MCF 10A (cell line): Measurements from ENCODE around the gene BTF3. TPM values are rescaled to one million over a fixed set of nuclear protein-coding genes. Genes with fewer than 3 reads are reported as not detected.
"Not testable (repeated sequence)": the region's sequence is repeated elsewhere in the genome, so short reads cannot be mapped to it uniquely, and the experiment has no call there.

Experiments used
- BruUV-seq: library from RNA; stranded (reverse); fragments of 400-500 nt; replicated peaks from 2 replicates; lab custom pipeline; 2021; lab: Mats Ljungman, UMichigan
- CTCF ChIA-PET: fragments of 300-600 bp; sonication (Branson Sonifier 250); formaldehyde crosslinking; extraction: SDS; loops from one replicate; lab custom pipeline; 2021; ENCODE audit warnings: antibody characterized with exemption, inconsistent platforms; lab: Yijun Ruan, JAX
- POLR2A ChIA-PET: fragments of 300-600, 350-650 bp; sonication (Branson Sonifier 250); formaldehyde crosslinking; extraction: SDS; loops from one replicate; lab custom pipeline; 2020; ENCODE audit warnings: antibody characterized with exemption, inconsistent platforms; lab: Yijun Ruan, JAX
- DNase-seq: peaks from one replicate; pipeline ENCODE4 v3.0.0-alpha.2; 2018; ENCODE audit not compliant: unreplicated experiment
- H3K27ac Mint-ChIP-seq: one replicate; pipeline ENCODE4 v1.8.0; 2022; ENCODE audit warnings: mild to moderate bottlenecking, low read depth, mixed read lengths; ENCODE audit not compliant: unreplicated experiment
- H3K27me3 Mint-ChIP-seq: one replicate; pipeline ENCODE4 v1.8.0; 2022; ENCODE audit warnings: mixed read lengths; ENCODE audit not compliant: insufficient read depth, unreplicated experiment
- H3K36me3 Mint-ChIP-seq: one replicate; pipeline ENCODE4 v1.8.0; 2022; ENCODE audit warnings: mild to moderate bottlenecking, moderate library complexity, mixed read lengths; ENCODE audit not compliant: insufficient read depth, unreplicated experiment
- H3K4me1 Mint-ChIP-seq: one replicate; pipeline ENCODE4 v1.8.0; 2022; ENCODE audit warnings: mixed read lengths; ENCODE audit not compliant: insufficient read depth, unreplicated experiment
- H3K4me3 Mint-ChIP-seq: one replicate; pipeline ENCODE4 v1.8.0; 2022; ENCODE audit warnings: mild to moderate bottlenecking, moderate library complexity, mixed read lengths; ENCODE audit not compliant: unreplicated experiment
- H3K9me3 Mint-ChIP-seq: one replicate; pipeline ENCODE4 v1.8.0; 2022; ENCODE audit warnings: mixed read lengths; ENCODE audit not compliant: unreplicated experiment
- CTCF ChIP-seq: fragments of 200-600 bp; IDR thresholded peaks from one replicate; pipeline ENCODE4 v1.8.0; 2022; ENCODE audit warnings: antibody characterized with exemption, mild to moderate bottlenecking; ENCODE audit not compliant: unreplicated experiment
- intact Hi-C: fragments of 100-400 bp; cut with micrococcal nuclease; formaldehyde crosslinking; loops from 2 replicates; pipeline ENCODE4 v1.14.1; 2022
- total RNA-seq: library from RNA; stranded (reverse); gene quantifications from 2 replicates; pipeline ENCODE4 v1.2.3, GENCODE V29; 2022

Gene BTF3
- total RNA-seq, 1 experiment from 2014 or later: 946 TPM

- peak; percentile 70 for TF ChIP-seq CTCF
- no peaks in the 10 kb centered on the region for H3K9me3 Mint-ChIP-seq
- no peak overlapping the region for H3K27ac Mint-ChIP-seq
- H3K36me3 Mint-ChIP-seq: no peaks in the 10 kb centered on the region
- peaks cover 5% of the 10 kb centered on the region for H3K4me1 Mint-ChIP-seq
- DNase-seq: peak; percentile 85
- CTCF ChIA-PET: interaction anchor here (0.5 to 2.6 kb wide), 20 partner anchors 9 to 371 kb away, joined by 3 to 27 read pairs (median 4); partner anchors contain the start of gene BTF3
- H3K27me3 Mint-ChIP-seq: no peaks in the 10 kb centered on the region
- no TSS peak for BruUV-seq
- no peak overlapping the region for H3K4me3 Mint-ChIP-seq
- POLR2A ChIA-PET: interaction anchor here (0.5 to 3.9 kb wide), 8 partner anchors 19 to 285 kb away, joined by 3 to 27 read pairs (median 3); partner anchors contain the start of genes BTF3 and TMEM174
- intact Hi-C loops: loop anchor here (1.0 to 10.0 kb wide), 4 partner anchors 42 to 532 kb away; partner anchors contain the start of gene FCHO2
Measured at GRCh38 chr5:73454379-73455036, 43.7 kb upstream of the BTF3 start.

GRCh38 chr5:73456462-73456861, 41.8 kb upstream of the BTF3 start:
- not testable (repeated sequence) for DNase-seq, H3K4me3 Mint-ChIP-seq, H3K9me3 Mint-ChIP-seq, H3K36me3 Mint-ChIP-seq, H3K27me3 Mint-ChIP-seq, H3K27ac Mint-ChIP-seq, H3K4me1 Mint-ChIP-seq, BruUV-seq
- intact Hi-C loops: loop anchor here (10.0 kb wide), 2 partner anchors 78 to 502 kb away; partner anchors contain the start of gene FCHO2
- POLR2A ChIA-PET: interaction anchor here (0.6 to 3.9 kb wide), 3 partner anchors 42 to 613 kb away, joined by 3 to 27 read pairs (median 4); partner anchors contain the start of gene BTF3
- CTCF ChIA-PET: interaction anchor here (0.6 to 2.3 kb wide), 4 partner anchors 8 to 373 kb away, joined by 3 to 19 read pairs (median 6); no protein-coding TSS in a partner anchor

GRCh38 chr5:73459366-73459765, 38.9 kb upstream of the BTF3 start:
- Mint-ChIP-seq H3K4me3 (no peak overlapping the region), H3K27me3 (no peaks in the 10 kb centered on the region), H3K9me3 (no peaks in the 10 kb centered on the region), H3K27ac (no peak overlapping the region), H3K4me1 (no peaks in the 10 kb centered on the region), H3K36me3 (no peaks in the 10 kb centered on the region)
- TF ChIP-seq CTCF: no peak
- DNase-seq: peak; percentile 12
- ChIA-PET CTCF (interaction anchor here (0.6 to 1.1 kb wide), 3 partner anchors 8 to 157 kb away, joined by 3 to 6 read pairs (median 4); no protein-coding TSS in a partner anchor), POLR2A (interaction anchor here (1.4 kb wide), 1 partner anchor 39 kb away, joined by 3 read pairs; the partner anchor contains the start of gene BTF3)
- no TSS peak for BruUV-seq
- intact Hi-C loops: loop anchor here (10.0 kb wide), 2 partner anchors 75 to 505 kb away; partner anchors contain the start of gene FCHO2

GRCh38 chr5:73460133-73460532, 38.1 kb upstream of the BTF3 start:
- CTCF ChIA-PET: interaction anchor here (1.1 kb wide), 2 partner anchors 9 to 60 kb away, joined by 3 to 6 read pairs; no protein-coding TSS in a partner anchor
- Mint-ChIP-seq H3K27me3 (no peaks in the 10 kb centered on the region), H3K36me3 (no peaks in the 10 kb centered on the region), H3K27ac (no peak overlapping the region), H3K4me1 (no peaks in the 10 kb centered on the region), H3K9me3 (no peaks in the 10 kb centered on the region), H3K4me3 (no peak overlapping the region)
- TF ChIP-seq CTCF: no peak
- BruUV-seq: no TSS peak
- intact Hi-C loops: no loop called here
- POLR2A ChIA-PET: interaction anchor here (1.3 to 1.4 kb wide), 2 partner anchors 38 to 39 kb away, joined by 3 read pairs; partner anchors contain the start of gene BTF3
- DNase-seq: no peak
